ENCODE results near the gene SHISA5. TPM values are rescaled to one million over a fixed set of nuclear protein-coding genes. Genes with fewer than 3 reads are reported as not detected.
"Not testable (repeated sequence)": the region's sequence is repeated elsewhere in the genome, so short reads cannot be mapped to it uniquely, and the experiment has no call there.

The SHISA5 gene
- total and polyA plus RNA-seq, 2 donors (not counting 1 experiment from before 2014, with no cell fraction given), result 147 to 183 TPM

- ChIA-PET POLR2A (interaction anchor here (0.6 to 0.7 kb wide), 2 partner anchors 14 to 477 kb away, joined by 3 to 4 read pairs; no protein-coding TSS in a partner anchor), CTCF (interaction anchor here (0.9 to 17.7 kb wide), 3 partner anchors 29 to 87 kb away, joined by 3 to 240 read pairs (median 3); partner anchors contain the start of gene SHISA5)
- not testable (repeated sequence) for H3K4me3 ChIP-seq (ENCODE audit: control extremely low read depth in 1 of 5, extremely low read depth in 1 of 5, insufficient read depth in 1 of 5, low read depth in 2 of 5, low read length in 4 of 5); H3K9ac ChIP-seq (ENCODE audit: low read length); H3K27ac ChIP-seq (ENCODE audit: low read length in 2 of 2); H4K20me1 ChIP-seq (ENCODE audit: control insufficient read depth, insufficient read depth, low read length, poor library complexity, severe bottlenecking); H3K27me3 Mint-ChIP-seq; H3K4me3 Mint-ChIP-seq; H3K9me3 Mint-ChIP-seq (ENCODE audit: insufficient read depth); H2AFZ ChIP-seq (ENCODE audit: insufficient read depth, low read depth, low read length, poor library complexity, severe bottlenecking); H3K9me3 ChIP-seq (ENCODE audit: control extremely low read depth in 1 of 3, control insufficient read depth in 2 of 3, insufficient read depth in 1 of 3, low read length in 2 of 3); H3K4me2 ChIP-seq (replicated peaks; ENCODE audit: low read depth, low read length, poor library complexity, severe bottlenecking); ATAC-seq (ENCODE audit: low read depth); H3K27me3 ChIP-seq (replicated peaks in 1 of 4; ENCODE audit: control extremely low read depth in 1 of 4, control insufficient read depth in 3 of 4, insufficient read depth in 4 of 4, low read length in 3 of 4); H3K27ac Mint-ChIP-seq; DNase-seq
- intact Hi-C loops (cut with micrococcal nuclease), result loop anchor here (10.0 kb wide), 1 partner anchor 223 kb away; the partner anchor contains the start of gene NCKIPSD
- Histone ChIP-seq H3K79me2 (ENCODE audit: control insufficient read depth, insufficient read depth, low read length) (peaks cover 18% of the 10 kb centered on the region), H3K36me3 (replicated peaks in 1 of 2; ENCODE audit: control extremely low read depth in 1 of 2, control insufficient read depth in 1 of 2, extremely low read depth in 1 of 2, insufficient read depth in 2 of 2, low read length in 1 of 2) (peaks cover 4 to 27% of the 10 kb centered on the region in 2 experiments), H3K4me1 (ENCODE audit: control insufficient read depth in 2 of 2, insufficient read depth in 2 of 2, low read length in 2 of 2) (peaks cover 10 to 13% of the 10 kb centered on the region in 2 donors)
- 100% methylated on average over 5 of the region's 7 CpGs for WGBS (ENCODE audit: insufficient coverage)
- H3K4me1 Mint-ChIP-seq, result peaks cover 14% of the 10 kb centered on the region
Measured at GRCh38 chr3:48461767-48462166, 42.2 kb downstream of the SHISA5 start.

GRCh38 chr3:48460517-48460902 is 43.5 kb downstream of the SHISA5 start:
- H3K9me3 Mint-ChIP-seq (ENCODE audit: insufficient read depth), result no peaks in the 10 kb centered on the region
- H3K4me1 Mint-ChIP-seq, result peaks cover 5% of the 10 kb centered on the region
- WGBS (ENCODE audit: insufficient coverage), result 100% methylated on average over 3 of the region's 3 CpGs
- H3K27ac Mint-ChIP-seq, result no peak overlapping the region
- Histone ChIP-seq H3K4me1 (ENCODE audit: control insufficient read depth in 2 of 2, insufficient read depth in 2 of 2, low read length in 2 of 2) (peaks cover 4 to 5% of the 10 kb centered on the region in 2 donors), H3K4me2 (replicated peaks; ENCODE audit: low read depth, low read length, poor library complexity, severe bottlenecking) (no peak overlapping the region), H2AFZ (ENCODE audit: insufficient read depth, low read depth, low read length, poor library complexity, severe bottlenecking) (no peak overlapping the region), H3K4me3 (ENCODE audit: control extremely low read depth in 1 of 5, extremely low read depth in 1 of 5, insufficient read depth in 1 of 5, low read depth in 2 of 5, low read length in 4 of 5) (no peak overlapping the region), H3K79me2 (ENCODE audit: control insufficient read depth, insufficient read depth, low read length) (peaks cover 5% of the 10 kb centered on the region), H3K27ac (ENCODE audit: low read length in 2 of 2) (no peak overlapping the region), H3K27me3 (replicated peaks in 1 of 4; ENCODE audit: control extremely low read depth in 1 of 4, control insufficient read depth in 3 of 4, insufficient read depth in 4 of 4, low read length in 3 of 4) (no peaks in the 10 kb centered on the region), H3K9me3 (ENCODE audit: control extremely low read depth in 1 of 3, control insufficient read depth in 2 of 3, insufficient read depth in 1 of 3, low read length in 2 of 3) (no peaks in the 10 kb centered on the region), H3K9ac (ENCODE audit: low read length) (no peak overlapping the region), H4K20me1 (ENCODE audit: control insufficient read depth, insufficient read depth, low read length, poor library complexity, severe bottlenecking) (no peaks in the 10 kb centered on the region), H3K36me3 (replicated peaks in 1 of 2; ENCODE audit: control extremely low read depth in 1 of 2, control insufficient read depth in 1 of 2, extremely low read depth in 1 of 2, insufficient read depth in 2 of 2, low read length in 1 of 2) (peaks cover 4 to 27% of the 10 kb centered on the region in 2 experiments)
- H3K27me3 Mint-ChIP-seq, result no peaks in the 10 kb centered on the region
- POLR2A ChIA-PET, result no interaction called here
- intact Hi-C loops (cut with micrococcal nuclease), result loop anchor here (10.0 kb wide), 1 partner anchor 224 kb away; the partner anchor contains the start of gene NCKIPSD
- no peak overlapping the region for H3K4me3 Mint-ChIP-seq
- DNase-seq, result no peak
- no peak for ATAC-seq (ENCODE audit: low read depth)
- CTCF ChIA-PET, result interaction anchor here (1.0 to 1.4 kb wide), 2 partner anchors 24 to 60 kb away, joined by 4 read pairs; no protein-coding TSS in a partner anchor
- TF ChIP-seq EZH2 (IDR thresholded peaks at IDR 0.05; ENCODE audit: borderline replicate concordance, insufficient read depth, low read depth, low read length, poor library complexity, severe bottlenecking), result no peak
- TF ChIP-seq CTCF (IDR thresholded peaks at IDR 0.05), result no peak

All from B cell (primary cell).